T-helper 17 cell (primary cell): ENCODE results near the gene PRDM2. TPM values are rescaled to one million over a fixed set of nuclear protein-coding genes. Genes with fewer than 3 reads are reported as not detected.
A peak's percentile ranks its signal among the peaks of the same experiment; 100 is the strongest.

ENCODE experiments used
- ATAC-seq: fragments of 150-1000 bp; cut with Tn5 transposase; 2 replicates; pipeline ENCODE4 v1.10.0; 2021; ENCODE audit warnings: mild to moderate bottlenecking, moderate library complexity
- DNase-seq, 3 donors: peaks; one replicate each; pipeline versions ENCODE4 v3.0.0 to v3.0.0-alpha.2; 2020 to 2021
- H3K9me3 ChIP-seq: one replicate; pipeline ENCODE4 v1.7.0; 2013; ENCODE audit warnings: low read length, mild to moderate bottlenecking; ENCODE audit not compliant: control insufficient read depth, poor library complexity, severe bottlenecking
- H3K27ac Mint-ChIP-seq: one replicate; pipeline ENCODE4 v1.8.0; 2022; ENCODE audit warnings: mild to moderate bottlenecking, moderate library complexity, mixed read lengths
- H3K27me3 Mint-ChIP-seq: one replicate; pipeline ENCODE4 v1.8.0; 2022; ENCODE audit warnings: mixed read lengths
- H3K36me3 Mint-ChIP-seq: one replicate; pipeline ENCODE4 v1.8.0; 2022; ENCODE audit warnings: low read depth, mixed read lengths
- H3K4me1 Mint-ChIP-seq: one replicate; pipeline ENCODE4 v1.8.0; 2022; ENCODE audit warnings: mild to moderate bottlenecking, mixed read lengths
- H3K4me3 Mint-ChIP-seq: one replicate; pipeline ENCODE4 v1.8.0; 2022; ENCODE audit warnings: mild to moderate bottlenecking, moderate library complexity, mixed read lengths
- total RNA-seq, 4 donors: library from RNA in 2 of 4; stranded (reverse) in 2 of 4; gene quantifications; one replicate each; pipeline ENCODE4 v1.2.3 and lab custom pipeline; 2022 to 2026

The PRDM2 gene
- total RNA-seq, 2 donors from 2014 or later, result 173 to 181 TPM

DNA sequence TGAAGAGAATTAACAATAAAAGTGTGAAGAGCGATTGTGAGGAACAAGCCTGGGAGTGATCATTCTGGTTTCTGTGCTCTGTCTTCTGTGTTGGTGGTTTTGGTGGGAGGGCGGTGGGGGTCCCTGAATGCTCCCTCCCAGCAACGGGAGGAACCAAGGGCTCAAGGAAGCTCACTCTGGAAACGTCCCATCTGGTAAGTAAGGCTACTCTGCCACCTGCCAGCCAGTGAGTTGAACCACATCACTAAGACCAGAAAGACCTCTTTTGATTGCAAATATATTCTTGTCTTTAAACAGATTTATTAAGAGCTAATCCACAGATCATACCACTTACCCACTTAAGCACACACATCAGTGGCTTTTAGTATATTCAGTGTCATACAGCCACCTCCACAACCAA, 125.0 kb downstream of the PRDM2 start:
- peaks cover 11% of the 10 kb centered on the region for H3K27me3 Mint-ChIP-seq
- H3K36me3 Mint-ChIP-seq, result peaks cover 3% of the 10 kb centered on the region
- DNase-seq, result no peak
- H3K9me3 ChIP-seq, result no peaks in the 10 kb centered on the region
- H3K4me3 Mint-ChIP-seq, result no peak overlapping the region
- no peak for ATAC-seq
- peak overlapping the region; percentile 53 for H3K27ac Mint-ChIP-seq
- peaks cover 4% of the 10 kb centered on the region for H3K4me1 Mint-ChIP-seq

DNA sequence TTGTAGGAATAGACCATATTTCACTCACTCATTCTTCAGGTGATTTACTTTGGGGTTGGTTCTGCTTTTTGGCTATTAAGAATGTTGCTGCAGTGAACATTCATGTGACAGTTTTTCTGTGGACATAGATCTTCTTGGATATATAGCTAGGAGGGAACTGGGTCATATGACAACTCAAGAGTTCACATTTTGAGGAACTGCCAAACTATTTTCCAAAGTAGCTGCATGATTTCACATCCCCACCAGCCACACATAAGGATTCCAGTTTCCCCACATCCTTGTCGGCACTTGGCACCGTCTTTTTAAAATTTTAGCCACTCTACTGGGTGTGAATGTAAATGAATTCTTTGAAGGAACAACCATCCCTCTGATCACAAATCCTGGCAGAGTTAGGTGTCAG, 126.0 kb downstream of the PRDM2 start:
- ATAC-seq (no peak), DNase-seq (no peak)
- H3K9me3 ChIP-seq, result no peaks in the 10 kb centered on the region
- H3K36me3 Mint-ChIP-seq, result peaks cover 3% of the 10 kb centered on the region
- H3K27me3 Mint-ChIP-seq, result peaks cover 14% of the 10 kb centered on the region
- H3K4me1 Mint-ChIP-seq, result peaks cover 4% of the 10 kb centered on the region
- H3K27ac Mint-ChIP-seq, result no peak overlapping the region
- no peak overlapping the region for H3K4me3 Mint-ChIP-seq

DNA sequence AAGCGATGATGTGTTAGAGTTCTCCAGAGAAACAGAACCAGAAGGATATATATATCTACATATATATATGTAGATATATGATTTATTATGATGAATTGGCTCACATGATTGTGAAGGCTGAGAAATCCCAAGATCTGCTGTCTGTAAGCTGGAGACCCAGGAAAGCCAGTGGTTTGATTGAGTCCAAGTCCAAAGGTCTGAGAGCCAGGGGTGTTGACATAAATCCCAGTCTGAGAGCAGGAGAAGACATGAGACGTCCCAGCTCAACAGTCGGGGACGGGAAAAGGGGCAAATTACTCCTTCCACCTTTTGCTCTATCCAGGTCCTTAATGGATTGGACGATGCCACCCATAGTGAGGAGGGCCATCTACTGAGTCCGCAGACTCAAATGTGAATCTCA, 126.6 kb downstream of the PRDM2 start:
- peaks cover 3% of the 10 kb centered on the region for H3K36me3 Mint-ChIP-seq
- no peak overlapping the region for H3K27ac Mint-ChIP-seq
- DNase-seq, result no peak
- peaks cover 14% of the 10 kb centered on the region for H3K27me3 Mint-ChIP-seq
- no peak overlapping the region for H3K4me3 Mint-ChIP-seq
- H3K4me1 Mint-ChIP-seq, result peaks cover 4% of the 10 kb centered on the region
- no peaks in the 10 kb centered on the region for H3K9me3 ChIP-seq
- no peak for ATAC-seq

DNA sequence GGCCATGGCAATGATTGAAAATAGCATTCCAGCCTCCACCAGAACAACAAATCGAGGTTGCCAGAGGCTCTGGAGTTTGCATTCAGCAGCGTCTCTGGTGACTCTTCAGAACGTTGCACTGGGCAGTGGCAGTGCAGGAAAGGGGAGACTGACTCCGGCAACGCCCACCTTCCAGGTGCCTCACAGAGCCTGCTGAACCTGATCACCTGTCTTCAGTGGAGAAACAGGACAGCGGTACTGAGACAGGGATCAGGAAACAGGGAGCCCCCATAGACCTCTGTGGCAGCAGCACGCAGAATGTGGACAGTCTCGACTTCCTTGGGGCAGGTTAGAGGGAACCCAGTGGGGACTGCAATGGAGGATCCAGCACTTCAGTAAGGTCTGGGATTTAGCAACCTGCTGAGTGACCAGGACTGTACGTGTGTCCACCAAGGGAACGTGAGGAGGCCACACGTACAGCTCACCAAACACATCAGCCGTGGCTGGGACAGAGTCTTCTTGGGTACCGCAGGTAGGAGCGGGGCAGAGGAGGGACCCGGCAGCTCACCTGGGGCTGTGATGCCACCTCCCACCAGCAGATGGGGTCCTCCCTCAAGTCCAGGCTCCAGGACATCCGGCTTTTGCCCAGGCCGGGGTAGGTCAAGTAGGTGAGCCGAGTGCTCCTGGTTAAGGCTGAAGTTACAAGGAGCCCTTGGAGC, 128.6 kb downstream of the PRDM2 start:
- H3K36me3 Mint-ChIP-seq, result peaks cover 3% of the 10 kb centered on the region
- peaks cover 6% of the 10 kb centered on the region for H3K4me1 Mint-ChIP-seq
- peak overlapping the region; percentile 2 for H3K27ac Mint-ChIP-seq
- DNase-seq (no peak), ATAC-seq (peak; percentile 54)
- peaks cover 18% of the 10 kb centered on the region for H3K27me3 Mint-ChIP-seq
- no peaks in the 10 kb centered on the region for H3K9me3 ChIP-seq
- H3K4me3 Mint-ChIP-seq, result peak overlapping the region; percentile 45

DNA sequence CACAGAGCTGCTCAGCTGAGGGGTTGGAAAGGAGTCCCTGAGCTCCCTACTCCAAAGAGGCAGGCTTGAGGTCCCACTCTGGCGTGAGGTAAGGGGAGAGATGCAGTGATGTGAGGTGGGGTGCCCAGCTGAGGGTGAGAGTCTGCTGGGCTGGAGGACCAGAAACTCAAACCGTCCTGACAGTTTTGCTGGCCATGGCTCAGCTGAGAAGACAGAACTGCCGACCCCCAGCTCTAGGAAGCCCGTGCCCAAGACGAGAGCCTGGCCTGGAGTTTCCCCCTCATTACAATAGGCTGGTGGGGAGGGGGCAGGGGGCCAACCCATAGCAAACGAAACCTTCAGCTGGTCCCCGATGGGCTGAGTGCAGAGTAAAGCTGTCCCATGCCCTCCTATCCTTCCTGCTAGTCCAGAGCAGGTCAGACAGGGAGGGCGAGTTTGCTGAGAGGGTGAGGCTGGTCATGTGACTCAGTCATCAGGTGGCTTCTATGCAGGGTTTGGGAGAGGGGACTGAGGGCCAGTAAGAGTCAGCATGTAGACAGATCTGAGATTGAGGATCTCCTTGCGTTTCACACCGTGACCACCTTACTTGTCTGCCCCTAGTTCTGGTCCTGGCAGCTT, 129.3 kb downstream of the PRDM2 start:
- Mint-ChIP-seq H3K27ac (no peak overlapping the region), H3K4me1 (peaks cover 4% of the 10 kb centered on the region), H3K36me3 (no peaks in the 10 kb centered on the region), H3K4me3 (peak overlapping the region; percentile 45), H3K27me3 (peaks cover 18% of the 10 kb centered on the region)
- ATAC-seq (no peak), DNase-seq (no peak)
- H3K9me3 ChIP-seq, result no peaks in the 10 kb centered on the region

DNA sequence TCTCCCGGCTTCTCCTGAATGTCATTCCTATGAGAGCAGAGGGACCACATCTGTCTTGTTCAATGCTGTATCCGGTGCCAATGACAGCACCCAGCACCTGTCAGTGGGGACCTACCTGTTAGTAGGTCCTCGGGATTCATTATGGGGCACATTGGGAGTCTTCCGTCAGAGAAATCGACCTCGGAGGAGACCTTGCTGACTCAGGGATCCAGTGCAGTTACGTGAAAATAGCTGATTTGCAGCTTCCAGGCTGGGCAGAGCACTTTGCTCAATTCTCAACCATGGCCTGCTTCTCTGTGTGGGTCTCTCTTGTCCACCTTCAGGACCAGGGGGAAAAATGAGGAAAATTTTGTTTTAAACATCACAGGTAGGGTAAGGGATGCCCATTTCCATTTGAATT, 130.2 kb downstream of the PRDM2 start:
- peaks cover 4% of the 10 kb centered on the region for H3K4me1 Mint-ChIP-seq
- DNase-seq (no peak), ATAC-seq (no peak)
- H3K4me3 Mint-ChIP-seq, result no peak overlapping the region
- H3K27ac Mint-ChIP-seq, result no peak overlapping the region
- no peaks in the 10 kb centered on the region for H3K36me3 Mint-ChIP-seq
- no peaks in the 10 kb centered on the region for H3K9me3 ChIP-seq
- H3K27me3 Mint-ChIP-seq, result peaks cover 18% of the 10 kb centered on the region

DNA sequence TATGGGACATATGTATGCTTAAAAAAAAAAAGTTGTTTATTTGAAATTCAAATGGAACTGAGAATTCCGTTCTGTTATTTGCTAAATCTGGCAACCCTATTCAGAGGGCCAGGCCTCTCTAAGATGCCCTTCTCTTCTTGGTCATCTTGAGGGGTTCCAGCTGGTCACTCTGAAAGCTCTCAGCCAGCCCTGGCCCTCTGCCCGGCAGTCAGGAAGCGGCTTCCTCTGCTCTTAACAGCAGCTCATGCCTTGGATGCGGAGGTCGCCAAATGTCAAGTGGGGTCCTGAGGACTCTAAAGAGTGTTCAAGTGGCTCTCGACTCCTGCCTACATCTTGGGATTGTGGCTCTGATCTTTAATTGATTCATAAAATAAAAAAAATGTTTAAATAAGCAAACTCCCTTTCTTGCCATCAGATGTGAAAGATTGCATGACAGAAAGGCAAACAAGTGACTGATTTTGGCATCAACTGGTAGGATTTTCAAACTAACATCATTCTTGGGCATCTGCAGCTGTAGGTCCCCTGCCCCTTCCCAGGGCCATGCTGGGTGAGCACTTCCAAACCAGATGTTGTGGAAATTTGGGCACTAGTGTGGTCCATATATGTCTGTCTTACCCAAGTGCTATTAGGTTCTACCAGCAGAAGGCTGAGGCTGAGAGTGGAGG, 130.8 kb downstream of the PRDM2 start:
- no peak for DNase-seq
- no peak overlapping the region for H3K4me3 Mint-ChIP-seq
- no peak for ATAC-seq
- peaks cover 24% of the 10 kb centered on the region for H3K27me3 Mint-ChIP-seq
- no peaks in the 10 kb centered on the region for H3K9me3 ChIP-seq
- H3K27ac Mint-ChIP-seq, result no peak overlapping the region
- H3K36me3 Mint-ChIP-seq, result no peaks in the 10 kb centered on the region
- peaks cover 4% of the 10 kb centered on the region for H3K4me1 Mint-ChIP-seq

DNA sequence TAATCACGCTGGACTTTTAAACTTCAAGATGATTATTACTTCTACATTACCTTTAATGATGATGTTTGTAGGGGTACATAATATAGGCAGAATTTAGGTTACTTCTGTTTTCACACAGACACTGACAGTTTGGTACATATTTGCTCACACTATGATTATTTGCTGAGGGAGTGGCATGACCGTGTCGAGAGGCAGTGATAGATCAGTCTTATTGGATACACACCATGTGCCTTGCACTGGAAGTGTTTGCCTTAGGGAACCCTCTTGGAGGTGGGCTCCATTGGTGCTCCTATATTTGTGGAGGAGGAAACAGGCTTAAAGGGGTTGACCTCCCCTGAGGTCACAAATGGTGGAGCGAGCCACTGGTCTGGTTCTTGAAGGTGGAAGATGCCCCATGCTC, 132.1 kb downstream of the PRDM2 start:
- no peak overlapping the region for H3K4me3 Mint-ChIP-seq
- peaks cover 30% of the 10 kb centered on the region for H3K27me3 Mint-ChIP-seq

DNA sequence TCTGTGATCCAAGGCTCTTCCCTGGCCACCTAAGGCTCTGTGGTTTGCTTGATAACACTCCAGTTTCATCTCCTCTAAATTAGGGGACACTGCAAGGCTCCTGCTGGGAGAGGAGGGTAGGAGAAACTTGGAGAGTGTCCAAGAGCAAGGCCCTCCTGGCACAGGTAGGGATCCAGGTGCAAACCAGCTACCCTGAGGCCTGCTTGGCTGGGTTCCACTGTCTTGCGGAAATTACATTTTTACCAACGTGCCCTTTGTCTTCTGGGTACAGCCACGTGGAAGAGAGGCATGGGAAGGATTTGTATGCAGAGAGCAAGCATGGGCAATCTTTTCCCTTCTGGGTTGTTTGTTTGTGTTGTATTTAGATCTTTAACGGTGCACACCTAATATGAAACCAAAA, 132.5 kb downstream of the PRDM2 start:
- ATAC-seq (no peak), DNase-seq (no peak)
- Mint-ChIP-seq H3K27me3 (peaks cover 31% of the 10 kb centered on the region), H3K36me3 (no peaks in the 10 kb centered on the region), H3K4me1 (peaks cover 4% of the 10 kb centered on the region), H3K4me3 (no peak overlapping the region), H3K27ac (no peak overlapping the region)
- no peaks in the 10 kb centered on the region for H3K9me3 ChIP-seq

More for the DNA sequence above, 132.1 kb downstream of the PRDM2 start:
- no peaks in the 10 kb centered on the region for H3K9me3 ChIP-seq
- ATAC-seq, result no peak
- no peak overlapping the region for H3K27ac Mint-ChIP-seq
- no peaks in the 10 kb centered on the region for H3K36me3 Mint-ChIP-seq
- peaks cover 4% of the 10 kb centered on the region for H3K4me1 Mint-ChIP-seq
- DNase-seq, result no peak

DNA sequence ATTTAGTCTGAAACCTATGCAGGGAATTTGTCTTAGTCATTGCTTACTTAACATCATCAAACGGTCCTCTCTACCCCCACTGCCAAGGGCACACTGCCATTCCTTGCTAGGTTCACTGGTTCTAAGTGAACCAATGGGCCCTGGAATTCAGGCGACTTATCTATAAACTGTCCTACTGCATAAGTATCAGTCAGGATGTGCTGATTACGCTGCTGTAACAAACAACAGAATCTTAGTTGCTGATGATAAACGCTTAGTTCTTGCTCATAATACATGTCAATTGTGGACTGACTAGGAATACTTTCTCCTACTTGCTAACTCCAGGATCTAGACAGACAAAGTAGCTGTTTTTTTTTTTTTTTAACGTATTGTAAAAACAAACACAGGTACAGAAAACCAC, 136.1 kb downstream of the PRDM2 start:
- Mint-ChIP-seq H3K4me3 (no peak overlapping the region), H3K4me1 (peaks cover 2% of the 10 kb centered on the region), H3K27ac (no peak overlapping the region), H3K36me3 (no peaks in the 10 kb centered on the region), H3K27me3 (peaks cover 21% of the 10 kb centered on the region)
- no peaks in the 10 kb centered on the region for H3K9me3 ChIP-seq
- DNase-seq (no peak), ATAC-seq (no peak)

DNA sequence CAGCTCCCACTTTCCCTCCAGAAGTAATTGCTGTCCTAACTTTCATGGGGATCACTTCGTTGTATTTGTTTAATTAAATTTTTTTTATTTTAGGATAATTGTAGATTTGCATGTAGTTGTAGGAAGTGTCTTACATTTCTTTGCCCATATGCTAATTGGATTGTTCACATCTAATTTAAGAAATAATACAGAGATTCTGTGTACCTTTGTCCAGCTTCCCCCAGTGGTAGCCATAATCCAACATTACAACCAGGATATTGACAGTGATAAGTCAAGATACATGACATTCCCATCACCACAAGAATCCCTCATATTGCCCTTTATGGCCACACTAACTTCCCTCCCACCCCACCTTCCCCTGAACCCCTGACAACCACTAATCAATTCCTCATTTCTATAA, 136.6 kb downstream of the PRDM2 start:
- Mint-ChIP-seq H3K27ac (no peak overlapping the region), H3K4me3 (no peak overlapping the region), H3K27me3 (peaks cover 21% of the 10 kb centered on the region), H3K36me3 (no peaks in the 10 kb centered on the region), H3K4me1 (peaks cover 2% of the 10 kb centered on the region)
- DNase-seq (no peak), ATAC-seq (no peak)
- H3K9me3 ChIP-seq, result no peaks in the 10 kb centered on the region

DNA sequence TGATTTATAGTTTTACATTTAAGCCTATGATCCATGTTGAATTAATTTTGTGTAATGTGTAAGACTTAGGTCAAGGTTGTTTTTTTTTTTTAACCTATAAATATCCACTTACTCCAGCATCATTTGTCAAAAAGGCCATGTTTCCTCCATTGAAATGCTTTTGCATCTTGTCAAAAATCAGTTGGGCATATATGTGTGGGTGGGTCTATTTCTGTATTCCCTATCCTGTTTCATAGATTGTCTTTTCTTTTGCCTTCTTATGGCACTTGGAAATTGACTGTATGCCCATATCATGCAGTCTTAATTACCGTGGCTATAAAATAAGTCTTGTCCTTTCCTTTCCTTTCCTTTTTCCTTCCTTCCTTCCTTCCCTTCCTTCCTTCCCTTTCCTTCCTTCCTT, 138.2 kb downstream of the PRDM2 start:
- no peak for DNase-seq
- Mint-ChIP-seq H3K4me3 (peak overlapping the region; percentile 22), H3K4me1 (peaks cover 2% of the 10 kb centered on the region), H3K27ac (no peak overlapping the region), H3K27me3 (peaks cover 30% of the 10 kb centered on the region), H3K36me3 (no peaks in the 10 kb centered on the region)
- ATAC-seq, result no peak
- no peaks in the 10 kb centered on the region for H3K9me3 ChIP-seq

DNA sequence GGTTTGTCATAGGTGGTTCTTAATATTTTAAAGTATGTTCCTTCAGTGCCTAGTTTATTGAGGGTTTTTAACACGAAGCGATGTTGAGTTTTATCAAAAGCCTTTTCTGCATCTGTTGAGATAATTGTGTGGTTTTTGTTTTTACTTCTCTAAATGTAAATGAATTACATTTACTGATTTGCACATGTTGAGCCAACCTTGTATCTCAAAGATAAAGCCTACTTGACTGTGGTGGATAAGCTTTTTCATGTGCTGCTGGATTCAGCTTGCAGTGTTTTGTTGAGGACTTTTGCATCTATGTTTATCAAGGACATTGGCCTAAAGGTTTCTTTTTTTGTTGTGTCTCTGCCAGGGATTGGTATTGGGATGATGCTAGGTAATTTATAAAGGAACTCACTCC, 142.5 kb downstream of the PRDM2 start:
- H3K36me3 Mint-ChIP-seq, result peaks cover 4% of the 10 kb centered on the region
- DNase-seq (no peak), ATAC-seq (no peak)
- H3K27me3 Mint-ChIP-seq, result peaks cover 28% of the 10 kb centered on the region
- no peak overlapping the region for H3K4me3 Mint-ChIP-seq
- no peaks in the 10 kb centered on the region for H3K4me1 Mint-ChIP-seq
- H3K9me3 ChIP-seq, result no peaks in the 10 kb centered on the region
- no peak overlapping the region for H3K27ac Mint-ChIP-seq
